GM19328 (cell line): ENCODE measurements around the gene EDEM2.
"Not testable (repeated sequence)": the region's sequence is repeated elsewhere in the genome, so short reads cannot be mapped to it uniquely, and the experiment has no call there.

ENCODE experiments used
- ATAC-seq: cut with Tn5 transposase; IDR thresholded peaks from one replicate; pipeline ENCODE4 v1.9.1; 2021; ENCODE audit warnings: mild to moderate bottlenecking, moderate library complexity; ENCODE audit not compliant: unreplicated experiment

EDEM2 gene

DNA sequence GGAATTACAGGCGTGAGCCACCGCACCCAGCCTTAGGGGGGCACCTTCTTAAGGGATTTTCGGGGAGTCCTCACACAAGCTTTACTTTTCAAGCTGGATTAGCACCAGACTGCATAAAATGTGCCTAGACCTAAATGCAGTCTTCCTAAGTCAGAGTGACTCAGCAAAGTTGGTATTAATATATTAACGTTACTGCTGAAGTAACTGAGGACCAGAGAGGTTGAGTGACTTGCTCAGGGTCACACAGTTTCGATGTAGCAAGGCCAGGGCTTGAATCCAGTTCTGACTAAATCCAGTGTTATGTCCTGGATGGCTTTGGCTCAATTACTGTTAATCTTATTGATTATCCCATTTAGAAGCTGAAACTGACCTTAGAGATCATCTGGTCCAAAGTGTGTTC is 13.4 kb downstream of the EDEM2 start:
- ATAC-seq: no peak

DNA sequence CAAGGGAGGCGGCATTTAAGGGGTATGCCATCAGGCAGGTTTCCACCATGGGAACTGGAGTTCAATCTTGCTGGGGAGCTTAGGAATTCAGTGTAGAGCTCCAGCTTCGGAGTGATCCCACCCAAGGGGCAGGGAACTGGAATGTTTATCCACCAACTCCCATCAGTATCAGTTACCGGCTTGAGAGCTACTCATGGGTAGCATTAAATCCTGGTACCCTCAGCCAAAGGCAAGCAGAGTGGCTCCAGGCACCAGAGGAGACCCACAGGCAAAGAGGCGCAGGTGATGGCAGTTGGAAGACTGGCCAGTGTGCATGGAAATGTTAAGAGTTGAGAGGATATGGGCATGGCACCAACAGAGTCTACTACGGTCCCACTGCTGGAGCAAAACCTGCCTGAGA is 14.1 kb downstream of the EDEM2 start:
- ATAC-seq: no peak

DNA sequence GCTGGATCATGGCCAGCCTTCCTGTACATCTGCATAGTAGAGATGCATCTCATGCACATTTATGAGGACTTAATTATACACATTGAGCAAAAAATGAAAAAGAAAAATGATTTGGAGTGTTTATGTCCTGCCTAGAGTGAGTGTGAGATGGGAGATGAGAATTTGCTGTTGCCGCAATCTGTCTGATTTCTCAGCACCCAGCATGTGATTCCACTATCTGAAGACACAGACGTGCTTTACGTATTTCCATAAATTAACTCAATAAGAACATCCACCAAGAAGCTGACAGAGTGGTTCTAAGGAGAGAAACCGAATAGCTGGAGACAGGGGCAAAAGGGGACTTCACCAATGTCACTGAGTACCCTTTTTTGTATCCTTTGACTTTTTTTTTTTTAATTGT is 15.2 kb downstream of the EDEM2 start:
- ATAC-seq: no peak

DNA sequence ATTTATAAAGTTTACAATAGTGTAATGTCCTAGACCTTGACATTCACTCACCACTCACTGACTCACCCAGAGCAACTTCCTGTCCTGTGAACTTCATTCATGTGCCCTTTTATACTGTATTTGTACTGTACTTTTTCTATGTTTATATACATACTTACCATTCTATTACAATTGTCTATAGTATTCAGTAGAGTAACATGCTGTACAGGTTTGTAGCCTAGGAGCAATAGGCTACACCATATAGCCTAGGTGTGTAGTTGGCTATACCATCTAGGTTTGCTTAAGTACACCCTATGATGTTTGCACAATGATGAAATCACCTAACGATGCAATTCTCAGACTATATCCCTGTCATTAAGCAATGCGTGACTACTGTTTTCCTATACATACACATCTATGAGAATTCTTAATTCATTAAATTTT is 17.5 kb downstream of the EDEM2 start:
- ATAC-seq: no peak

DNA sequence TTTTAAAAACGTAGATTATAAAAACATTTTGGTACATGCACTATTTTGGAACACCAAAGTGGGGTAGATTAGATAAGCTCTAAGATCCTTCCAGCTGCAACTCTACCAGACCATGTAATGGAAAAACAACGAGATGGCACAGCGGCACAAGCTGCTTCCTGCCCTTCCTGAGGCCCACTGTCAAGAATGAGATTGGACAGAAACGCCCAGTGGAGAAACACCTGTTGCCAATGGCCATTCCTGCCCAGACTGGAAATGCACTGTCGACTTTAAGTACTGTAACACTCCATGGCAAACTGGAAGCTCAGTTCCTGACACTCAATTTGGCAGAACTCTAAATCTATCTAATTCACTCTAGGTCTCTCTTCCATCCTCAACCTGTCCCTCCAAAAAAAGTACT is 21.4 kb downstream of the EDEM2 start:
- ATAC-seq: no peak

DNA sequence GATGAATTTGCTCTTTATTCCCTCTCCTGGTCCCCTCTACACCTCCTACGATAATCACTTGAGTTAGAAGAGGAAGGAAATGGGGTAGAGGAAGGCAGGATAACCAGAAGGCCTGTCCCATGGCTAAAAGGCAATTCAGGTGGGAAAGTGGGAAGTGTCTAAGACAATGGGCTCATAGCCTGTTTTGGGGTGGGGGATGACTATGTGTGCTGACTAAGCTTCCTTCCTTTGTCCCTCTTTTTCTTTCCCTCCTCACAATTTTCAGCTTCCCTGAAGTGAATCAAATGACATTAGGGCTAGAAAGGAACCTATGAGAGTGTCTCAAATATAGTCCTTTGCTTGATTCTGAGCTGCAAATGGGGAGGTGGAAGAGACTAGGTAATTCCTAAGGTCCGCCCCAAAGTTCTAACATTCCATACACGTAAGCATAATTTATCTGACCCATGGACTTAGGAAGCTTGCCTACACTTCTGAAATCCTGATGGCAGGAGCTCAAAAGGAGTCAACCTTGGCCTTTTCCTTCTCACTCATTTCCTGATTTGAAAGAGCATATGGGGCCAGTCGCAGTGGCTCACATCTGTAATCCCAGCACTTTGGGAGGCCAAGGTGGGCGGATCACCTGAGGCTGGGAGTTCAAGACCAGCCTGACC is 24.3 kb downstream of the EDEM2 start:
- no peak for ATAC-seq

DNA sequence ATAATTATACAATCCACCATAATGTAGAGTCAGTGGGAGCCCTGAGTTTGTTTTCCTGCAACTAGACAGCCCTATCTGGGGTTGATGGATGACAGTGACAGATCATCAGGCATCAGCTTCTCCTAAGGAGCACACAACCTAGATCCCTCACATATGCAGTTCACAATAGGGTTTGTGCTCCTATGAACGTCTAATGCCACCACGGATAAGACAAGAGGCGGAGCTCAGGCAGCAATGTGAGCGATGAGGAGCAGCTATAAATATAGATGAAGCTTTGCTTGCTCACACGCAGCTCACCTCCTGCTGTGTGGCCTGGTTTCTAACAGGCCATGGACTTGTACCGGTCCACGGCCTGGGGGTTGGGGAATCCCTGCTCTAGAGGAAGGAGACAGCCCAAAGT is 25.9 kb downstream of the EDEM2 start:
- ATAC-seq: no peak

DNA sequence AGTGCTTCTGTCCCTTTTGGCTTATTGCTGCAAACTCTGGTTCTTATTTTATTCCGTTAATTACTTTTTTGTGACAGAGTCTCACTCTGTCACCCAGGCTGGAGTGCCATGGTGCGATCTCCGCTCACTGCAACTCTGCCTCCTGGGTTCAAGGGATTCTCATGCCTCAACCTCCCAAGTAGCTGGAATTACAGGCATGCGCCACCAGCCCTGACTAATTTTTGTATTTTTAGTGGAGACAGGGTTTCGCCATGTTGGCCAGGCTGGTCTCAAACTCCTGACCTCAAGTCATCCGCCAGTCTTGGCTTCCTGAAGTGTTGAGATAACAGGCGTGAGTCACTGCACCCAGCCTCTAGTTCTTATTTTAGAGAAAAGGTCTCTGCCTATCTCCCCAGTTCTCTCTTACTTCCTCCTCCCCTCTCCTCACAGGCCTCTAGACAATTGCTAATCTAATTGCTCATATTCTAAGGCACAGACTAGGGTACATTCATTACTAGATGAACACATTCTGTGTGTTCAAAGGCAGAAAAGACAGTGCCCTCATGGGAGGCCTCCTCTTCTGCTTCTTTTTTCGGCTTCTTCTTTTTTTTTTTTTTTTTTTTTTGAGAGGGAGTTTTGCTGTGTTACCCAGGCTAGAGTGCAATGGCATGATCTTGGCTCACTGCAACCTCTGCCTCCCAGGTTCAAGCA is 27.0 kb downstream of the EDEM2 start:
- no peak for ATAC-seq

DNA sequence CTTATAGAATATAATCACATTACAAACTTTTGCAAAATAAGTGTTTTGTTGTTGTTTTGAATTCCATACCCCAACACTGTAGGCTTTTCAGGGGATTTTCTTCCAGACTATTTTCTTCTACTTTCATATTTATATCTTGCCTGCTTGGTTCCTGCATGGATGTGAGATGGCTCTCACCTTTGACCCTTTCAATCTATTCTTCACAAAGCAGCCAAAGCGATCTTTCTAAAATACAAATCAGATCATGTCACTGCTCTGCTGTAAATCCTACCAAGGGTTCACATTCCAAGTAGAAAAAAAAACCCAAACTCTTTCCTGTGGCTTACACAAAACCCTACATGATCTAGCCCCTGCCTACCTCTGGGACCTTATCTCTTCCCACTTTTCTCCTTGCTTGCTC is 29.5 kb downstream of the EDEM2 start:
- ATAC-seq: no peak

DNA sequence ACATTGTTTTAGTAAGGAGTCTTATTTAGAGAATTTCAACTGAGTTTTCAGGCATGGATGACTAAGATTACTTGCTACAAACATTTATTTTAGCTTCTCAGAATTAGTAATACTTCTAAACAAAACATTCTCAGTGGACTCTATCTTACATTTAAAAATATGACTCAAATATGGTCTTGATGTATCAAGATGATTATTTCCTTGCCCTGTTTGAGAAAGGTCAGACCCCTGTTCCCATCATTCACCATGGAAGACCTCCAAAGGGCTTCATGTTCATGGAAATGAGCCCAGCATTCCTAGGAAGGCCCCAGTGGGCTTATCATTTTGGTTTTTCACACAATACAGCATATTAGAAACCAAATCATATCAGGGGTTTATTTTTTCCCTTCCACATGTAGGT is 29.9 kb downstream of the EDEM2 start:
- no peak for ATAC-seq

DNA sequence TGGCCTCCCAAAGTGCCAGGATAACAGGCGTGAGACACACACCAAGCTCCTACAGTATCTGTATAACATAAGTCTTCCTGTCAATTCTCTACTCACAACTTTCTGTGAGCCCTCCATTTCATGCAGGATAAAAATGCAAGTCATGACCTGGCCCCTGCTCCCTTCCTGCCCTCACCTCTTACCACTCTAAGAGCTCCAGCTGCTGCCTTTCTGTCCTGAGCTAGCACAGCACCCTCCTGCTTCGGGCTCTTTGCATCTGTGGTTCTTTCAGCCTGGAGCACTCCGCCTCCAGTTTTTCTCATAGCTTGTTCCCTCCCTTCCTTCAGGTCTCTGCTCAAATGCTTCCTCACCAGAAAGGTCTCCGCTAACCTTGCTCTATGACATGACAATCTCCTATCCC is 30.9 kb downstream of the EDEM2 start:
- ATAC-seq: no peak

DNA sequence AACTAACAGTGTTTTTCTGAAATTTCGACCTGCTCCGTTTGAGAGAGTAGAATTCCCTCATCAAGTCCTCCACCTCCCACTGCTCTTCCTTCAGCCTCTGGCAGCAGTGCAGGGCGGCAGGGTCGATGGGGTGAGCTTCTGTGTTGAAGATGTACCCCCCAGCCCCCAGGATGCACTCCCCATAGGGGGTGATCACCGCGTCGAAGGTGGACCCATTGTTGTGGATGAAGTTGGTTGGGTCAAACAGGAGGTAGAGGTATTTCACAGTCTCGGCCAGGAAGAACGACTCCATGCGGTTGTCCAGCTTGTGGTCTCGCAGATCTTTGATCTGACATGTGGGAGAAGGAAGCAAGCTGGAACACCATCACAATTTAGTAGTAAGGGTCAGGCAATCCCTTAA is 31.5 kb downstream of the EDEM2 start:
- no peak for ATAC-seq

DNA sequence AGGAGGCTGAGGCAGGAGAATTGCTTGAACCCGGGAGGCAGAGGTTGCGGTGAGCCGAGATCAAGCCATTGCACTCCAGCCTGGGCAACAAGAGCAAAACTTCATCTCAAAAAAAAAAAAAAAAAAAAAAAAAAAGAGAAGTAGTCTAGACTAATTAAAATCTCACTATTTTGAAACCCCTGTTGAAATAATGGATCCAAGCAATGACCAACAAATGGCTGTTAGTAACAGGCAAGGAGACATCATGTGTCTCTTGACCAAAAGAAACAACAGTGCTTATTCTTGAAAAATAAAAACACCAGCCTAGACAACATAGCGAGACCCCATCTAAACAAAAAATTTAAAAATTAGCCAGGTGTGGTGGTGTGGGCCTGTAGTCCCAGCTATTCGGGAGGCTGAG is 34.9 kb downstream of the EDEM2 start:
- ATAC-seq: not testable (repeated sequence)

DNA sequence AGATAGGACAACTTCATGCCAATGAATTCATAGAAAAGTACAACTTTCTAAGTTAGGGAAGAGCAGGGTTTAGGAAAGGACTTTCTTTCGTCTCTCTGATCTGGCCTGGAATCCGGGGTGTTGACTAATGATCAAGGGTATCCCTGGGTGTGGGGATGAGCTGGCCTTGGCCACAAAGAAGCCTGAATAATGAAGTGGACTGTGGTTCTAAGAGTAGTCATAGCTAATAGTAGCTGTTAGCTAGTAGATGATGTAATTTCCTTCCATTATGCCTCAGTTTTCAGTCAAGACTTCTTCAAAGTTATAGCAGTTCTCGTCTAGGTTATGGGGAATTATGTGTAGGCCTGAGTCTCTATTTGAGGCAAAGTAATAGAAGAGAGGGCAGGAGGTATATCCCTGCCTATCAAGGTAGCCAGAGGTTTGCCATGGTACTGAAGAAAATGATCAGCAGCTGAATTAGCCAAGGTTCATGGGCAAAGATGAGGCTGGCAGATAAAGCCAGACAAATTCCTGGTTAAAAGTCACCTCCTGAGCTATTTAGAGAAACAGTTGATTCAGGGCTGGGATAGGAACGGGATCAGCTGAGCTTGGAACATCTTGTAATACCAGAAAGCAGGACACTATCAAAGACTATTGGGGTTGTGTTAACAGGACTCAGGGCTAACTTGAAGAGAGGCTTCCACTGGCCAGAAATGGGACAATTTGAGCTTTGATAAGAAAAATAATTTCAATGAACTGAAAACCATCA is 35.8 kb downstream of the EDEM2 start:
- ATAC-seq: no peak

DNA sequence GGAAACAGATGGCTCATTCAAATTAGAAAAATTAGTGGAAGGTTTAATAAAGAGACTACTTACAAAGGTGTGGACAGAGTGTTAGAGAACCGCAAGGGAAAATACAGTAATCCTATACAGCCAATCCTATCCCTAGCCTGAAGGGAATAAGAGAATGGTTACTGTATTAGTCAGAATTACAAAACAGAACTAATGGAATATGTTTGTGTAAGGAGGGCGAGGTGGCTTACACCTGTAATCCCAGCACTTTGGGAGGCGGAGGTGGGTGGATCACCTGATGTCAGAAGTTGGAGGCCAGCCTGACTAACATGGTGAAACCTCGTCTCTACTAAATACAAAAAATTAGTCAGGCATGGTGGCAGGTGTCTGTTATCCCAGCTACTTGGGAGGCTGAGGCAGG is 38.2 kb downstream of the EDEM2 start:
- ATAC-seq: no peak

DNA sequence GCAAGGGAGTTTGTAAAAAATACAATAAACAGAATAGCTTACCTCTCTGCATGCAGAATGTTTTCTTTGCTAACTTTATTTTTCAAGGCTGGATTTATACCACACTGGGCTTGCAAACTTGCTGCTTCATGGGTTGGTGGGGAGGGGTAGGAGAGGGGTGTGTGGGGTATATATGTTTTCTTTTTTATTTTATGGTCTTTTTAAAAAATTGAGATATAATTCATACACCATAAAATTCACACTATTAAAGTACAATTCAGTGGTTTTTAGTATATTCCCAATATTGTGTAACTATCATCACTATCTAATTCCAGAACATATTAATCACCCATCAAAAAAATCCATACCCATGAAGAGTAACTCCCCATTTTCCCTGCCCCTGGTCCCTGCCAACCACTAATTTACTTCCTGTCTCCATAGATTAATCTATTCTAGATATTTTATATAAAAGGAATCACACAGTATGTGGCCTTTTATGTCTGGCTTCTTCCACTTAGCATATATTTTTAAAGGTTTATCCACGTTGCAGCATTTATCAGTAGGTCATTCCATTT is 40.2 kb downstream of the EDEM2 start:
- no peak for ATAC-seq

DNA sequence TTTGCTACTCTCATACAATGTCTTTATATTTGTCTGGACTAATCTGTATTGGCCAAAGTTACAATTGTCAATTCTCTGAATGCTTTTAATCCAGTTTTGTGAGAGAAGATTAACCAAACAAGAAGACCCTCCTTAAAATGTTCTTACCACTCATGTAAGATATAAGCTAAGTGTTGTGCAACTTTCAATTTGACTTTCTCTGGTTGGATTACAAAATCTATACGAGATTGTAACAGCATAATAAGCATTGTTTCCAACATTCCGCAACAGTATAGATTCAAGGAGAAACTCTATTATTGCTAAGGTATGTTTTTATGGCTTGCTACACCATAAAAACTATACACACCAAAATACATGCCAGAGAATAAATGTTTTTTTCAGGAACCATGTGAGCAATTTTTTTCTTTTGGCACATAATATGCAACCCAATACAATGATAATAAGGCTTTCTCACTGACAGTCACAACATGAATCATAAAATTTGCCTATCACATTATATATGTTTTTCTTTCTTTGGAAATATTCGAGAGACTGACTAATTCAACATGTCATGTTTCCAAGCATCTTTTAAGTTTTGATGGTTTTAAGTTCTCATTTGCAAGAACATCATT is 42.3 kb downstream of the EDEM2 start:
- ATAC-seq: no peak

DNA sequence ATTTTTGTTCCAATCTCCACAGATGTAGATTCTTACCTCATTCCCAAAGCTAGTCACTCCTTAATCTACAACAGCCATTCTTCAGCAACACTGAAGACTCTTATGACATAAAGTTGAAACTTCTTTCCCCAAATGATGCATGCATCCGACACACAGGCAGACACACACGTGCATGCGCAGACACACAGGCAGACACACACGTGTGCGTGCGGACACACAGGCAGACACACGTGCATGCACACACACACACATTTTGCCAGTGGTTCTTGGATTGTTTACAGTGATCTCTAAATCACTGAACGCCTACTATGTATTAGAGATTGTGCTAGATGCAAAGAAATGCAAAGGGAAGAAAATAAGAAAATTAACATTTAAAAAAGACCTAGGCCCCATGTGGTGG is 45.5 kb downstream of the EDEM2 start:
- ATAC-seq: no peak

DNA sequence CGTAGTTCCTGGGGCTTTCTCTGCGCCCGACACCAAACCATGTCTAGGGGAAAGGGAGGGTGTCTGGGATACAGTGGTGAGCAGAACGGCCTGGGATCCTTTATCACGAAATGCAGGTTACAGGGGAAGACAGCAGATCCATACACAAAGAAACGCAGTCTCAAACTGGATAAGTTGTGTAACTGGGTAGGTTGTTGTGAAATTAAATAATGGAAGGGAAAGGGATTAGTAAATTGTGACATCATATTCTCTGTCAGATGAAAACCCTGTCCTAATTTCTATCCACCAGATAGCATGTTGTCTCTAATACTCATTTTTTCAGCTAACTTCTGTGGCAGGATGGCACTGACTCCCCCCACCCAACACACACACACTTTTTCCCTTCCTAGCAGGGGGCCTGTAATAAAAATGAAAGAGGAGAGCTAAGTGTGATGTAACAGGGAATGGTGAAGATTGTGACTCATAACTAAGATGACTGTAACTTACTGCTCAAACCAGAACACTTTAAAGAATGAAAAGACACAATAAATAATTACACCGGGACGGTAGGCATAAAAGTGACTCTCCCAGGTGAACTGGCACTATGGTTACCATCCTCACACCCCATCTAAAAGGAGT is 53.8 kb downstream of the EDEM2 start:
- no peak for ATAC-seq

DNA sequence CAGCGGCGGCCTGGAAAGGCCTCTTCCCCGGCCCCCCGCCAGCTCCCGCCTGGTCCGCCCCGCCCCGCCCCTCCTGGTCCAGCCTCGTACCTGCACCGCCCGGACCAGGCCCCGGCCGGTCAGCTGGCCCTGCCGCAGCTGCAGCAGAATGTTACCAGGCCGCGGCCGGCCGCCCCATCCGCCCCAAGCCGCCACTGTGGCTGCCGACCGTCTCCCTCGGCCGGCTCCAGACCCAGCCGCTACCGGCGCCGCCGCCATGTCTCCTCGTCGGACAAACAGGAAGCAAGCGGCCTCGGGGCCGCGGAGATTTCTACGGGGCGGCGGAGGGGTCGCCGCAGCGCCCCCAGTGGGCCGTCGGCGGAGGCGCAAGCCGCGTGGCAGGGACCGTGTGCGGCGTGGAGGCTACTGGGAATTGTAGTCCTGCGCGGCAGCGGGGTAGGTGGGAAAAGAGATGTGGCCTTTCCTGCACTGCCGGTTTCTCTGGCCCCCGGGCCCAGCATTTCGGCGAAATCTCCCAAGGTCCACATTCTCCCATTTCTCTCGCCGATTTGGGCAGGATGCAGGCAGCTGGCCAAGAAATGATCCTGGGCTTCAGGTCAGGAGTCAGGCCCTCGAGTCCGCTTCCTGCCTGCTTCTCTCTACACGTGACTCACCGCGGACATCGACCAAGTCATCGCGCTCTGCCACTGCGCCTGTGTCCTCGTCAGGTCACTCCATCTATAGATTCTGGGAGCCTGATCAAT is 54.4 kb downstream of the EDEM2 start, which contains the start of gene TRPC4AP:
TSS of gene TRPC4AP (minus strand) at position 284 of the 743 bp plus-strand sequence. CDS start at position 258, 26 bp downstream.
- peak; percentile 89 for ATAC-seq
